GM04504 (cell line): Measurements from ENCODE around the gene APBA1.
A peak's percentile ranks its signal among the peaks of the same experiment; 100 is the strongest.

Experiments
- DNase-seq: peaks from one replicate; pipeline ENCODE4 v3.0.0-alpha.2; 2012; ENCODE audit warnings: low read depth

APBA1 gene

GRCh38 chr9:69578026-69578425 lies 94.1 kb downstream of the APBA1 start:
- no peak for DNase-seq

- no peak for DNase-seq
Measured at GRCh38 chr9:69577123-69577522, 95.0 kb downstream of the APBA1 start.

GRCh38 chr9:69574057-69574456 lies 98.1 kb downstream of the APBA1 start:
- DNase-seq, result no peak

- DNase-seq, result no peak
Measured at GRCh38 chr9:69573651-69574050, 98.5 kb downstream of the APBA1 start.

DNA sequence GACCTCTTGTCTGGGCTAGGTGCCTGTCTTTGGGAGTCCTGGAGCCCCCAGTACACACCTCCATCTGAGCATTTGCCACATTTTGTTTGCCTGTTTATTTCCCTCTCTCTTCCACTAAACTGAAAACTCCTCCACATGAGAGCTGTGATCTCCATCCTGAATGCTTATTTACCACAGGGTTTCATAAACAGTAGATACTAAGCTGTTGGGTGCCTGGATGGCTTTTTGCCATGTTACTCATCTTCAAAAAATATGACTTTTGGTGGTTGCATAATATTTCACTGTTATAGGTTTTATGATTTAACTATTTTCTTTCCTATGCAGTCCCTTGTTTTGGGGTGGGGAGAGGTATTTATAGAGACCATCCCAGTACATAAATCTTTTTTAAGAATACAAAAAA lies 99.6 kb downstream of the APBA1 start:
- DNase-seq, result peak; percentile 31

GRCh38 chr9:69571032-69571431 lies 101.1 kb downstream of the APBA1 start:
- DNase-seq, result no peak

DNA sequence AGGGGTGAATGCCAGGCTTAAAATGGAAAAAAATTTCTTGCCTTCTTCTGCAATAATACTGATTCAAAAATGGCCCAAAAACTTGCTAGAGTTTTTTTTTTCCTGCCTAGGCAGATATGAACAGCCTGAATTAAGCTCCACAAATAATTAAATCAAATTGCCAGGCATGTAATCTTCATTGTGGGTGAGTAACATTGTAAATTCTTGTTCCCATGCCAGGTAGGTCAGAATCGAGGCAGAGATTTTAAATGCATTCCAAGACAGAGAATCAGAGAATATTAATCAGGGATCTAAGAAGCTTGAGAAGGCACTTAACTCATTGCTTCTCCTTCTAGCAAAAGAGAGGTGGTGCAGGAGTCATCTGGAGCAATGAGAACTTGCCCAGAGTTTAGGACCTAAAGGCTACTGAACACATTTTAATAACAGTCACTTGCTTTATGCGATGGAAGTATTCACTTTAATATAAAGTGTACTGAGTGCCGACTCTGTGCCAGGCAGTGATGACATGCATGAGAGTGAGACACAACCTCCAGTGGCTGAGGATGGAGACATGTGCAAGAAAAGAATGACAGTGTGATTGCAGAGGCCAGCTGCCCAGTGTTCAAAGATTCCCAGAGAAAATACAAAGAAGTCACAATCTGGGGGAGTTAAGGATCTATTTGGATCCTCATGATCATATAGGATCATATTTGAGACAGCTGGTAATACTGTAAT lies 102.3 kb downstream of the APBA1 start:
- DNase-seq, result peak; percentile 72

DNA sequence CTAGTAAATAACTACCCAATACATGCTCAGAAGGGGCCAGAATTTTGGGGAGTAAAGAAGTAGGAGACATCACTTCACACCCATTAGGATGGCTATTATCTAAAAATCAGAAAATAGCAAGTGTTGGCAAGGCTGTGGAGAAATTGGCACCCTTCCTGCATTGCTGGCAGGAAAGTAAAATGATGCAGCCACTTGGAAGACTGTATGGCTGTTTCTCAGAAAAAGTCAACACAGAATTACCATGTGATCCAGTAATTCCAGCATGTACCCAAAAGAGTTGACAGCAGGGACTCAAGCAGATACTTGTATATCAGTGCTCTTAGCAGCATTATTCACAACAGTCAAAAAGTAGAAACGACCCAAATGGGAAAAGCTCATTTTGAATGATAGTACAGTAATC lies 107.6 kb downstream of the APBA1 start:
- no peak for DNase-seq

- DNase-seq, result no peak
Measured at GRCh38 chr9:69559126-69559525, 113.0 kb downstream of the APBA1 start.

DNA sequence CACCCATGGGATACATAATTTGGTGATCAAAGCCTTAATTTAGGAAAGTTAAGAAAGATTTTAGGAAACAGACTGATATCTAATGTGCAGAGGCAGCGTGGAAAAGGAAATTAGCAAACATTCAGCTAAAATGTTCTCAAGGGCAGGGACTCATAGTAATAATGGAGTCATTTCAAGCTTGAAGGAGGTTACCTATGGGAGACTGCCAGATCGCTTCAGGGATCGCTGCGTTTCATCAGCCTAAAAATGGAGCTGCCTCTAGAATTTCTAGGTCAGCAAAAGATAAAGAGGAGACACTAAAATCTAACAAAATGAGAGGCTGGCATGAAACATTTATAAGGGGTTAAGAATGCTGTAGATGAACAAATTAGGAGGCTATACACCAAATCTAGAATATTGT lies 115.5 kb downstream of the APBA1 start:
- no peak for DNase-seq

DNA sequence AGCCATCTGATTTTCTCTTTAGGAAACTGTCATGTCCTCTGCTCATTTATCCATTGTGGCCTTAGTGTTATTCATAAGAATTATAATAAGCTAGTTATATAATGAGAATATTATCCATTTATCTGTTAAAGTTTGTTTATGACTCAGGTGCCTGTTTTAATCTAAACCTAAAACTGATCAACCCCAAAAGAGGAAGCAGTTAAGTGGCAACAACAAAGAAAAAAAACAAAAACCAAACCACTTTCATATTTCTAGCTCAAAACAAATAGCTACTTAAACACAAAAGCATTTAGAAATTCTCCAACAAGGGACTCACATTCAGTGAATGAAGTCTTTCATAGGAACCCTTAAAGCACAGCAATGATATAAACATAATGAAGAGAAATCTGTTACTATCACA lies 116.4 kb downstream of the APBA1 start:
- no peak for DNase-seq

DNA sequence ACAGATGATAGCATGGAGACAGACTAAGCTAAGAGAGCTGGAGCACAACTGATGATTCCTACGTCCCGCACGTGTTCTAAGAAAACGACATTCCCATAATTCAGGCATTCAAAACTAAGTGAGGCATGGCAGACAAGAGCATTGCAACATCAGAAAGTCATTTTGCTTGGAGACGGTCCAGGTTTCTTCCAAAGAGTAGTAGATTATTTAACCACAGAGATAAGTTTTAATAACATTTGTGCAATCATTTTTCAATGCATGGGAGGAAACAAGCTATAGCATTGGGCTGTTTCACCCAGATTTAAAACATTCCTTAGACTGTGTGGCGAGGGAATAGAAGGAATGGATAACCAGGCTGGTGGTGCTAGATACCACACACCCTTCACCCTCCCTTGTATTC lies 117.2 kb downstream of the APBA1 start:
- DNase-seq, result peak; percentile 30

GRCh38 chr9:69549310-69550202 lies 122.6 kb downstream of the APBA1 start:
- DNase-seq, result no peak

- no peak for DNase-seq
Measured at GRCh38 chr9:69548681-69549080, 123.5 kb downstream of the APBA1 start.

DNA sequence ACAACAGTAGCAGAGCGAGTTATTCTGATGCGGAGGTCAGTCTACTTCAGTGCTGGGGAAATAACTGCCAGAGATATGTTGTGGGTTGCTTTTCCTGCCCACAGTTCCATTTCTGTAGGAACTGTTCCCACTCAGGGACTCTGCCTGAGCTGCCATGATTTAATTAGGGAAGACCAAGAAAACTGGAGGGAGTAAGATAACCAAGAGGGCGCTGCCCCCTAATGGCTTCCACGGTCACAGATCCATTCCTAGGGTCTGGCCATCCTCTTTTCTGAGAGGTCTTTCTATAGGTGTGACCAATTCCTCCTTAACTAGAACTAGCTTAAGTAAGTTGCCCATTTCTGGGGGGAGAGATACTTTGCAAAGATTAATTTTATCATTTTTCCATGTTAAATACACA lies 125.9 kb downstream of the APBA1 start:
- no peak for DNase-seq

DNA sequence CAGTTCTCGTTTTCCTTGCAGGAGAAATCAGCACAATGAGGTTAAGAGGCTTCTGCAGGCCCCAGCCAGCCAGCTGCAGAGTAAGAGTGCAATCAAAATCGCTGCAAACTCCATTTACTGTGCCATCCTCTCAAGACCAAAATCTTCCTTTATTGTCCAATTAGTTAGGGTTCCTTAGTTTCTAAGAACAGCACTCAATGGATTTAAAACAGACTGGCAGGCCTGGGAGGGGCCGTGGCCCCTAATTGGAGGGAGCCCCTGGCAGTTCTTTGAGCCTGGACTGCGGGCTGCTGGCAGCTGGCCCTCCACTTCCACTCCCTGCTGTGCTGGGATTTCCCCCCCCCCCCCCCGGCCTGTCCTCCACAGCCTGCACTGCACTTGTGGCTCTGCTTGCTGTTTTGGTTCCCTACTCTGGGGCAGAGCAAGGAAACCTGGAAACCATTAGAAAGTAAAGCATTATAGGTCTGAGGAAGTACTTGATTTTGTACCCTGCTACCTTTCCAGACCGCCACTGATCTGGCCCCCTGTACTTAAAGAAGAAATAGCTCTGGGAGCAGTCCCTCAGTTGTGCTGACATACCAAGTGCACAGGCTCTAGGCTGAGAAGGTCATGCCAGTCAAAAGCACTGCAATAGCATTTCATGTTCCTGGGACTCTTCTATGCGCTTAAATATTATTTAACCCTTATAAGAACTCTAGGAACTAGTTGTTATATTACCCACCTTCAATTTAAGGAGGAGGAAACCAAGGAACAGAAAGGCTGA lies 129.0 kb downstream of the APBA1 start:
- DNase-seq, result no peak

- no peak for DNase-seq
Measured at GRCh38 chr9:69542058-69542457, 130.1 kb downstream of the APBA1 start.

DNA sequence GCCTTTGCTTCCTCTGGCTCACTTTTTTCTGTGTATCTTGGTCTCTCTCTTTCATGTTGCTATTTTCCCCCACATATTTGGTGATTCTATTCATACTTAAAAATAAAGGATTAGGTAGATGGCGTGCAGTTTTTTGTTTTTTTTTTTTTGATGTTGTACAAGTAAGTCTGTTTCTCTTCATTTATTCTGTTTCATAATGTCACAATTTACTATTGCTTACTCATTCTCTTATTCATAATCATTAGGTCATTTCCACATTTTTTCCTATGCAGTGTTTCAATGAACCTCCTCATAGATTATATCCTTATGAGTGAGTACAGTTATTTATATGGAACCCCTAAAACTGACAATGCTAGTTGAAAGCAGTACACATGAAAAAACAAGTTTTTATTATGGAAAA lies 136.3 kb downstream of the APBA1 start:
- no peak for DNase-seq

- DNase-seq, result no peak
Measured at GRCh38 chr9:69535286-69535832, 136.8 kb downstream of the APBA1 start.

- no peak for DNase-seq
Measured at GRCh38 chr9:69532396-69532795, 139.8 kb downstream of the APBA1 start.

GRCh38 chr9:69527454-69527853 lies 144.7 kb downstream of the APBA1 start:
- no peak for DNase-seq

GRCh38 chr9:69526699-69527098 lies 145.5 kb downstream of the APBA1 start:
- DNase-seq, result no peak
